Hematopoietic multipotent progenitor cell treated with erythropoietin and hydrocortisone succinate and interleukin-3 and kit ligand, for 6 days (in vitro differentiated cells): ENCODE data around the gene IL36B.

Source experiments
- DNase-seq: peaks from one replicate; pipeline ENCODE4 v3.0.0-alpha.2; 2015

Gene IL36B

GRCh38 chr2:113050921-113051895 is 1.5 kb downstream of the IL36B start:
- DNase-seq = no peak

GRCh38 chr2:113046465-113046864 is 6.2 kb downstream of the IL36B start:
- DNase-seq = no peak

GRCh38 chr2:113041871-113042270 is 10.8 kb downstream of the IL36B start:
- DNase-seq = no peak

GRCh38 chr2:113039719-113040118 is 12.9 kb downstream of the IL36B start:
- DNase-seq = no peak

- DNase-seq = no peak
Measured at GRCh38 chr2:113039158-113039557, 13.5 kb downstream of the IL36B start.

GRCh38 chr2:113038291-113038690 is 14.4 kb downstream of the IL36B start:
- DNase-seq = no peak

- DNase-seq = no peak
Measured at GRCh38 chr2:113036763-113037162, 15.9 kb downstream of the IL36B start.

- peak; percentile 10 for DNase-seq
Measured at GRCh38 chr2:113034016-113034415, 18.7 kb downstream of the IL36B start.

GRCh38 chr2:113032737-113033136 is 19.9 kb downstream of the IL36B start:
- DNase-seq = no peak

- DNase-seq = no peak
Measured at GRCh38 chr2:113028112-113028511, 24.6 kb downstream of the IL36B start.

- no peak for DNase-seq
Measured at GRCh38 chr2:113027691-113028090, 25.0 kb downstream of the IL36B start.

- DNase-seq = no peak
Measured at GRCh38 chr2:113025737-113026136, 26.9 kb downstream of the IL36B start.

GRCh38 chr2:113024764-113025163 is 27.9 kb downstream of the IL36B start:
- DNase-seq = no peak

GRCh38 chr2:113021312-113021711 is 31.4 kb downstream of the IL36B start:
- DNase-seq = no peak

GRCh38 chr2:113018509-113018908 is 34.2 kb downstream of the IL36B start:
- no peak for DNase-seq

- DNase-seq = no peak
Measured at GRCh38 chr2:113015655-113016054, 37.0 kb downstream of the IL36B start.

- DNase-seq = no peak
Measured at GRCh38 chr2:113015042-113015441, 37.6 kb downstream of the IL36B start.

GRCh38 chr2:113014067-113014466 is 38.6 kb downstream of the IL36B start:
- DNase-seq = no peak

GRCh38 chr2:113013336-113013661 is 39.4 kb downstream of the IL36B start:
- no peak for DNase-seq

GRCh38 chr2:113012436-113013335 is 40.0 kb downstream of the IL36B start:
- DNase-seq = peak; percentile 68

- DNase-seq = no peak
Measured at GRCh38 chr2:113011108-113011507, 41.6 kb downstream of the IL36B start.

GRCh38 chr2:113010088-113010487 is 42.6 kb downstream of the IL36B start:
- no peak for DNase-seq

- DNase-seq = no peak
Measured at GRCh38 chr2:113009622-113010021, 43.0 kb downstream of the IL36B start.

- DNase-seq = no peak
Measured at GRCh38 chr2:113007250-113007649, 45.4 kb downstream of the IL36B start.
